Activated T-helper 1 cell treated with Interleukin-2 at 50 U/mL for 16 hours (primary cell): ENCODE data around the gene ADPRHL1.
"Not testable (repeated sequence)": the region's sequence is repeated elsewhere in the genome, so short reads cannot be mapped to it uniquely, and the experiment has no call there.

ENCODE experiments used
- DNase-seq: peaks from one replicate; pipeline ENCODE4 v3.0.0-alpha.2; 2020; ENCODE audit warnings: low read depth

Gene ADPRHL1

GRCh38 chr13:113371061-113371460, 82.2 kb downstream of the ADPRHL1 start:
- DNase-seq = no peak

GRCh38 chr13:113369881-113370280, 83.4 kb downstream of the ADPRHL1 start:
- no peak for DNase-seq

- DNase-seq = no peak
Observed at GRCh38 chr13:113369189-113369588, 84.1 kb downstream of the ADPRHL1 start.

GRCh38 chr13:113368353-113368752, 84.9 kb downstream of the ADPRHL1 start:
- DNase-seq = not testable (repeated sequence)

GRCh38 chr13:113367771-113368170, 85.5 kb downstream of the ADPRHL1 start:
- DNase-seq = no peak

GRCh38 chr13:113367020-113367560, 86.2 kb downstream of the ADPRHL1 start:
- DNase-seq = no peak

- DNase-seq = no peak
Observed at GRCh38 chr13:113365971-113366588, 87.2 kb downstream of the ADPRHL1 start.

- DNase-seq = no peak
Observed at GRCh38 chr13:113365583-113365970, 87.7 kb downstream of the ADPRHL1 start.

GRCh38 chr13:113364901-113365582, 88.2 kb downstream of the ADPRHL1 start:
- no peak for DNase-seq

GRCh38 chr13:113364311-113364889, 88.9 kb downstream of the ADPRHL1 start:
- no peak for DNase-seq

- DNase-seq = no peak
Observed at GRCh38 chr13:113361406-113361805, 91.9 kb downstream of the ADPRHL1 start.

GRCh38 chr13:113360446-113360845, 92.8 kb downstream of the ADPRHL1 start:
- DNase-seq = no peak

GRCh38 chr13:113359571-113359970, 93.7 kb downstream of the ADPRHL1 start:
- no peak for DNase-seq

- DNase-seq = no peak
Observed at GRCh38 chr13:113358653-113359190, 94.6 kb downstream of the ADPRHL1 start.

- DNase-seq = no peak
Observed at GRCh38 chr13:113357529-113357928, 95.8 kb downstream of the ADPRHL1 start.

- no peak for DNase-seq
Observed at GRCh38 chr13:113356596-113356995, 96.7 kb downstream of the ADPRHL1 start.

GRCh38 chr13:113355621-113356020, 97.7 kb downstream of the ADPRHL1 start:
- DNase-seq = no peak

GRCh38 chr13:113354831-113355610, 98.3 kb downstream of the ADPRHL1 start:
- DNase-seq = no peak

GRCh38 chr13:113353254-113353653, 100.0 kb downstream of the ADPRHL1 start:
- DNase-seq = no peak

- DNase-seq = no peak
Observed at GRCh38 chr13:113351514-113352026, 101.7 kb downstream of the ADPRHL1 start.

- no peak for DNase-seq
Observed at GRCh38 chr13:113350938-113351335, 102.4 kb downstream of the ADPRHL1 start.
